ENCODE data around the gene PRKCB.

DNA sequence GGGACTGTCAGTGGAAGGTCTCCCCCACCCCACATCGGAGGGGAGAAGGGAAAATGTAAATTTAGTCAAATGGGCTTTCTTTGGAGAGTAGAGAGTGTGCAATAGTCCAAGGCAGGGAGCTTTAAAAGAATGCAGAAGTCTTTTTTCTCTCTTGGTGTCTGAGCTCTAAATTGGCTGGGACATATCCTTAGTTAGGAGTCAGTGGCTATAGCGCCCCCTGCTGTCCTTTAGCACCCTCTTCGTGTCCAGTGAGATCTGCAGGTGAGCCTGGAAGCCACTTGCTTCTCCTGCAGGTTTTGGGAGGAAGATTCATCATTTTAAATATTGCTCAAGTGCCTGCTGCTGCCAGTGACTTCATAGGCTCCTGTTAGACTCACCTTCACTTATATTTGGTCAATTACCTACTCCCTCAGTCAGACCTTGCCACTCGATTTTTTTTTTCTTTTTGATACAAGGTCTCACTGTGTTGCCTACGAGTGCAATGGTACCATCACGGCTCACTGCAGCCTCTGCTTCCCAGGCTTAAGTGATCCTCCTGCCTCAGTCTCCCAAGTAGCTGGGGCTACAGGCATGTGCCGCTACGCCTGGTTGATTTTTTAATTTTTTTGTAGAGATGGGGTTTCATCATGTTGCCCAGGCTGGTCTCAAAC lies 174.8 kb downstream of the PRKCB start:
- TF ChIP-seq, protein P1, sequence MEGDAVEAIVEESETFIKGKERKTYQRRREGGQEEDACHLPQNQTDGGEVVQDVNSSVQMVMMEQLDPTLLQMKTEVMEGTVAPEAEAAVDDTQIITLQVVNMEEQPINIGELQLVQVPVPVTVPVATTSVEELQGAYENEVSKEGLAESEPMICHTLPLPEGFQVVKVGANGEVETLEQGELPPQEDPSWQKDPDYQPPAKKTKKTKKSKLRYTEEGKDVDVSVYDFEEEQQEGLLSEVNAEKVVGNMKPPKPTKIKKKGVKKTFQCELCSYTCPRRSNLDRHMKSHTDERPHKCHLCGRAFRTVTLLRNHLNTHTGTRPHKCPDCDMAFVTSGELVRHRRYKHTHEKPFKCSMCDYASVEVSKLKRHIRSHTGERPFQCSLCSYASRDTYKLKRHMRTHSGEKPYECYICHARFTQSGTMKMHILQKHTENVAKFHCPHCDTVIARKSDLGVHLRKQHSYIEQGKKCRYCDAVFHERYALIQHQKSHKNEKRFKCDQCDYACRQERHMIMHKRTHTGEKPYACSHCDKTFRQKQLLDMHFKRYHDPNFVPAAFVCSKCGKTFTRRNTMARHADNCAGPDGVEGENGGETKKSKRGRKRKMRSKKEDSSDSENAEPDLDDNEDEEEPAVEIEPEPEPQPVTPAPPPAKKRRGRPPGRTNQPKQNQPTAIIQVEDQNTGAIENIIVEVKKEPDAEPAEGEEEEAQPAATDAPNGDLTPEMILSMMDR (conservative IDR thresholded peaks at IDR 0.05; ENCODE audit: low read depth, low read length): peak; percentile 73
- TF ChIP-seq EZH2phosphoT487 (IDR thresholded peaks at IDR 0.05; ENCODE audit: borderline replicate concordance, low read length): no peak
- no peak for TF ChIP-seq EZH2 (IDR thresholded peaks at IDR 0.05; ENCODE audit: low read length, unreplicated experiment)

All from PC-3 (cell line).